Measurements from ENCODE around the gene SRA1.

- TF ChIP-seq CTCF (IDR thresholded peaks at IDR 0.05) (no peak), POLR2A (IDR thresholded peaks at IDR 0.05) (no peak), EP300 (IDR thresholded peaks at IDR 0.05) (no peak), POLR2AphosphoS5 (IDR thresholded peaks at IDR 0.05) (no peak)
Observed at GRCh38 chr5:140556438-140556837, 835 bp downstream of the SRA1 start.
